H9 (cell line): ENCODE results near the gene NRXN2. TPM values are rescaled to one million over a fixed set of nuclear protein-coding genes. Genes with fewer than 3 reads are reported as not detected.

ENCODE experiments used
- DNase-seq: peaks from one replicate; pipeline ENCODE4 v3.0.0-alpha.2; 2017
- H2AFZ ChIP-seq: one replicate; pipeline ENCODE4 v1.6.1; 2013; ENCODE audit warnings: mild to moderate bottlenecking, low read length, control low read depth, moderate library complexity
- H2AK5ac ChIP-seq: 2 replicates; pipeline ENCODE4 v1.6.1; 2013; ENCODE audit warnings: low read length, control low read depth, mixed read lengths; ENCODE audit not compliant: insufficient read length
- H2BK120ac ChIP-seq: one replicate; pipeline ENCODE4 v1.6.1; 2013; ENCODE audit warnings: low read depth, mild to moderate bottlenecking, low read length, control low read depth, inconsistent platforms; ENCODE audit not compliant: poor library complexity, severe bottlenecking
- H2BK12ac ChIP-seq: 2 replicates; pipeline ENCODE4 v1.6.1; 2013; ENCODE audit warnings: low read length, control low read depth, mixed read lengths, low read depth; ENCODE audit not compliant: insufficient read length
- H2BK15ac ChIP-seq: 2 replicates; pipeline ENCODE4 v1.6.1; 2013; ENCODE audit warnings: low read depth, low read length, control low read depth
- H2BK20ac ChIP-seq: one replicate; pipeline ENCODE4 v1.6.1; 2013; ENCODE audit warnings: low read depth, mild to moderate bottlenecking, low read length, control low read depth, inconsistent platforms; ENCODE audit not compliant: poor library complexity, severe bottlenecking
- H2BK5ac ChIP-seq: 2 replicates; pipeline ENCODE4 v1.6.1; 2013; ENCODE audit warnings: low read length, control low read depth, mixed read lengths; ENCODE audit not compliant: insufficient read length
- H3K14ac ChIP-seq: 2 replicates; pipeline ENCODE4 v1.6.1; 2013; ENCODE audit warnings: low read length, control low read depth; ENCODE audit not compliant: insufficient read depth
- H3K18ac ChIP-seq: 2 replicates; pipeline ENCODE4 v1.6.1; 2013; ENCODE audit warnings: low read depth, mild to moderate bottlenecking, mixed read lengths, low read length, control low read depth; ENCODE audit not compliant: insufficient read length
- H3K23ac ChIP-seq: 2 replicates; pipeline ENCODE4 v1.6.1; 2013; ENCODE audit warnings: low read length, control low read depth, mixed read lengths, low read depth; ENCODE audit not compliant: insufficient read length
- H3K23me2 ChIP-seq: 2 replicates; pipeline ENCODE4 v1.6.1; 2013; ENCODE audit warnings: low read depth, mild to moderate bottlenecking, mixed read lengths, low read length, control low read depth; ENCODE audit not compliant: insufficient read length, poor library complexity, severe bottlenecking
- H3K27ac ChIP-seq: 2 replicates; pipeline ENCODE4 v1.5.1; 2013; ENCODE audit warnings: low read length, control low read depth, mixed read lengths, low read depth; ENCODE audit not compliant: insufficient read length
- H3K27me3 ChIP-seq: 2 replicates; pipeline ENCODE4 v1.6.1; 2013; ENCODE audit warnings: low read length, control low read depth, inconsistent platforms; ENCODE audit not compliant: insufficient read depth
- H3K4ac ChIP-seq: 2 replicates; pipeline ENCODE4 v1.6.1; 2013; ENCODE audit warnings: low read depth, mild to moderate bottlenecking, control low read depth, inconsistent platforms, low read length, moderate library complexity
- H3K4me1 ChIP-seq: 2 replicates; pipeline ENCODE4 v1.6.1; 2013; ENCODE audit warnings: low read length, control low read depth, inconsistent platforms; ENCODE audit not compliant: insufficient read depth
- H3K4me2 ChIP-seq: 2 replicates; pipeline ENCODE4 v1.6.1; 2013; ENCODE audit warnings: low read length, control low read depth, mixed read lengths; ENCODE audit not compliant: insufficient read length, insufficient read depth
- H3K56ac ChIP-seq: 2 replicates; pipeline ENCODE4 v1.6.1; 2013; ENCODE audit warnings: low read depth, mild to moderate bottlenecking, mixed read lengths, low read length, control low read depth; ENCODE audit not compliant: insufficient read length
- H3K79me1 ChIP-seq: 2 replicates; pipeline ENCODE4 v1.6.1; 2013; ENCODE audit warnings: low read depth, mild to moderate bottlenecking, moderate library complexity, low read length, control low read depth, inconsistent platforms; ENCODE audit not compliant: insufficient read depth, poor library complexity, severe bottlenecking
- H3K79me2 ChIP-seq: 2 replicates; pipeline ENCODE4 v1.6.1; 2013; ENCODE audit warnings: low read length, control low read depth, inconsistent platforms; ENCODE audit not compliant: insufficient read depth
- H3K9ac ChIP-seq: 2 replicates; pipeline ENCODE4 v1.6.1; 2013; ENCODE audit warnings: low read length, control low read depth, mixed read lengths; ENCODE audit not compliant: insufficient read length; ENCODE audit errors: extremely low read depth
- H3K9me3 ChIP-seq: one replicate; pipeline ENCODE4 v1.6.1; 2013; ENCODE audit warnings: low read depth, low read length, inconsistent platforms; ENCODE audit not compliant: control insufficient read depth
- H3T11ph ChIP-seq: one replicate; pipeline ENCODE4 v1.6.1; 2013; ENCODE audit warnings: mild to moderate bottlenecking, low read length, control low read depth, inconsistent platforms
- H4K20me1 ChIP-seq: one replicate; pipeline ENCODE4 v1.6.1; 2013; ENCODE audit not compliant: control insufficient read depth, insufficient read length, insufficient read depth
- H4K5ac ChIP-seq: 2 replicates; pipeline ENCODE4 v1.6.1; 2013; ENCODE audit warnings: low read depth, mild to moderate bottlenecking, mixed read lengths, low read length, control low read depth; ENCODE audit not compliant: insufficient read length
- H4K8ac ChIP-seq: replicated peaks from 2 replicates; pipeline ENCODE4 v1.6.1; 2013; ENCODE audit warnings: low read length, control low read depth, mixed read lengths, low read depth; ENCODE audit not compliant: insufficient read length
- H4K91ac ChIP-seq: 2 replicates; pipeline ENCODE4 v1.6.1; 2013; ENCODE audit warnings: low read depth, mild to moderate bottlenecking, moderate library complexity, mixed read lengths, low read length, control low read depth; ENCODE audit not compliant: insufficient read length
- H3K27ac Mint-ChIP-seq, 3 experiments: 2 replicates in 2 of 3; 3 replicates in 1 of 3; pipeline ENCODE4 v1.8.0; 2020 to 2021; ENCODE audit warnings: mixed read lengths in 3 of 3, mild to moderate bottlenecking in 1 of 3, moderate library complexity in 1 of 3
- H3K27me3 Mint-ChIP-seq: 2 replicates; pipeline ENCODE4 v1.8.0; 2021; ENCODE audit warnings: low read depth, mild to moderate bottlenecking, moderate library complexity, mixed read lengths
- H3K36me3 Mint-ChIP-seq, 3 experiments: 2 replicates in 2 of 3; 3 replicates in 1 of 3; pipeline ENCODE4 v1.8.0; 2020 to 2021; ENCODE audit warnings: low read depth in 3 of 3, mixed read lengths in 3 of 3; ENCODE audit not compliant: insufficient read depth in 1 of 3
- H3K4me1 Mint-ChIP-seq, 2 experiments: 2 replicates each; pipeline ENCODE4 v1.8.0; 2020; ENCODE audit warnings: mixed read lengths in 2 of 2
- H3K4me3 Mint-ChIP-seq, 2 experiments: 2 replicates in 1 of 2; 3 replicates in 1 of 2; pipeline ENCODE4 v1.8.0; 2020 to 2021; ENCODE audit warnings: mild to moderate bottlenecking in 2 of 2, mixed read lengths in 2 of 2, moderate library complexity in 1 of 2
- H3K9me3 Mint-ChIP-seq, 2 experiments: 2 replicates in 1 of 2; 3 replicates in 1 of 2; pipeline ENCODE4 v1.8.0; 2020; ENCODE audit warnings: mild to moderate bottlenecking in 2 of 2, mixed read lengths in 2 of 2, moderate library complexity in 1 of 2
- WGBS: extraction: QIAGEN DNeasy Blood & Tissue Kit; methylation state at CpG from one replicate; pipeline ENCODE4 v1.1.7; 2013; ENCODE audit warnings: missing lambda C conversion rate, low lambda C conversion rate, mixed read lengths; ENCODE audit not compliant: insufficient read length; ENCODE audit errors: extremely low coverage; 5-methylcytosine and 5-hydroxymethylcytosine counted together
- total RNA-seq: library from RNA; stranded (reverse); gene quantifications from 2 replicates; pipeline ENCODE4 v1.2.1, GENCODE V29; 2021
- TF ChIP-seq, protein P1 (sequence below): fragments of 200-600 bp; sonication (generic); conservative IDR thresholded peaks from 3 replicates; pipeline ENCODE4 v1.8.0; 2021; ENCODE audit warnings: antibody characterized with exemption, mild to moderate bottlenecking

Gene NRXN2
- total RNA-seq, 1 experiment from 2014 or later: 3.9 TPM

DNA sequence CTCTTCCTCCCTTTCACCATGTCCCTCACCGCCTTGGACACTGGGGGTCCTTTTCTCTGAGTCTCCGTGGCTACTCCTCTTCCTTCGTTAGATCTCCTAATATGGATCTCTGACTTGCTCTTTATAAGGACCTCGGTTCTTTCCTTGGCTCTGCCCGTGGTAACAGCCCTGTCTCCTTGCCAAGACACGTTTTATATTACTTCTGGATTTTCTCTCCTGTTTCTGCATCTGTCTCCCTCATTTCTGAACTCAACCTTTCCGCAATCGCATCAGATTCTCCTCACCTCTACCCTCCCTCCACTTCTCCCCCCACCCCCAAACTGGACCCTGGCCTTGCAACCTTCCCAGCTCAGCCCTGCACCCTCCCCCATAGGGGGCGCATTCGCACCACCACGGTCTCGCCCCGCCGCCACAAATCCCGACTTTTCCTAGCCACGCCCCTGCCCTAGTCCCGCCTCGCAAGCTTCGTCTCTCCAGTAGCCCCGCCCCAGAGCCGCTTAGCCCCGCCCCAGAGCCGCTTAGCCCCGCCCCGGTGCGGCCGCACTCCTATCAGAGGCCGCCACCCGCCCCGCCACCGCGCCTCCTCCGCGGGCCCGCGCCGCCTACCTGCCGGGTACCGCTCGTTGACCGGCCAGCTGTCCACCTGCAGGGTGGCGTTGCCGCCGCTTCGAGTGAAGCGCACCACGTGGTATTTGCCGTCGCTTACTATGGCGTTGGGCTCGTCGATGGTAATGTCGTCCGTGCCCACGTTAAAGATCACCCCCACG lies 93.0 kb downstream of the NRXN2 start:
- Histone ChIP-seq H2BK20ac (no peak overlapping the region), H3K23ac (no peak overlapping the region), H4K8ac (no peak overlapping the region), H3K79me2 (no peaks in the 10 kb centered on the region), H2BK5ac (no peak overlapping the region), H3K4me1 (no peaks in the 10 kb centered on the region; the same call in 1 of the 2 replicates), H2AK5ac (no peak overlapping the region), H3K4me2 (peak overlapping the region; percentile 15), H3K27ac (no peak overlapping the region), H3K9me3 (no peaks in the 10 kb centered on the region), H3K79me1 (no peaks in the 10 kb centered on the region), H3K9ac (no peak overlapping the region), H4K91ac (no peak overlapping the region), H3K14ac (no peak overlapping the region), H3K23me2 (no peaks in the 10 kb centered on the region), H3K56ac (no peak overlapping the region), H2BK12ac (no peak overlapping the region), H2AFZ (no peak overlapping the region), H2BK15ac (no peak overlapping the region), H4K20me1 (no peaks in the 10 kb centered on the region), H3K18ac (no peak overlapping the region), H3T11ph (no peak overlapping the region), H4K5ac (no peak overlapping the region), H2BK120ac (no peak overlapping the region), H3K4ac (no peak overlapping the region), H3K27me3 (peaks cover 5% of the 10 kb centered on the region; the same call in 1 of the 2 replicates)
- Mint-ChIP-seq H3K27ac (no peak overlapping the region), H3K9me3 (peaks cover 0 to 3% of the 10 kb centered on the region in 2 experiments; a peak in 1 of 5 replicates), H3K4me1 (peaks cover 17 to 34% of the 10 kb centered on the region in 2 experiments), H3K36me3 (peaks cover 0 to 6% (median 0%) of the 10 kb centered on the region in 3 experiments; a peak in 1 of 7 replicates), H3K27me3 (peaks cover 53% of the 10 kb centered on the region), H3K4me3 (no peak overlapping the region)
- peak; percentile 96 for DNase-seq
- no CpG with 5 or more reads among the region's 56 CpGs for whole genome bisulfite sequencing
- TF ChIP-seq, protein P1, sequence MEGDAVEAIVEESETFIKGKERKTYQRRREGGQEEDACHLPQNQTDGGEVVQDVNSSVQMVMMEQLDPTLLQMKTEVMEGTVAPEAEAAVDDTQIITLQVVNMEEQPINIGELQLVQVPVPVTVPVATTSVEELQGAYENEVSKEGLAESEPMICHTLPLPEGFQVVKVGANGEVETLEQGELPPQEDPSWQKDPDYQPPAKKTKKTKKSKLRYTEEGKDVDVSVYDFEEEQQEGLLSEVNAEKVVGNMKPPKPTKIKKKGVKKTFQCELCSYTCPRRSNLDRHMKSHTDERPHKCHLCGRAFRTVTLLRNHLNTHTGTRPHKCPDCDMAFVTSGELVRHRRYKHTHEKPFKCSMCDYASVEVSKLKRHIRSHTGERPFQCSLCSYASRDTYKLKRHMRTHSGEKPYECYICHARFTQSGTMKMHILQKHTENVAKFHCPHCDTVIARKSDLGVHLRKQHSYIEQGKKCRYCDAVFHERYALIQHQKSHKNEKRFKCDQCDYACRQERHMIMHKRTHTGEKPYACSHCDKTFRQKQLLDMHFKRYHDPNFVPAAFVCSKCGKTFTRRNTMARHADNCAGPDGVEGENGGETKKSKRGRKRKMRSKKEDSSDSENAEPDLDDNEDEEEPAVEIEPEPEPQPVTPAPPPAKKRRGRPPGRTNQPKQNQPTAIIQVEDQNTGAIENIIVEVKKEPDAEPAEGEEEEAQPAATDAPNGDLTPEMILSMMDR: peak; percentile 69
